HG02973 (cell line): ENCODE data around the gene MRPL48.
"Not testable (repeated sequence)": the region's sequence is repeated elsewhere in the genome, so short reads cannot be mapped to it uniquely, and the experiment has no call there.

ENCODE experiments used
- ATAC-seq: cut with Tn5 transposase; IDR thresholded peaks from one replicate; pipeline ENCODE4 v1.9.1; 2021; ENCODE audit warnings: moderate library complexity; ENCODE audit not compliant: unreplicated experiment

MRPL48 gene

GRCh38 chr11:73838443-73839122 is 50.9 kb downstream of the MRPL48 start:
- no peak for ATAC-seq

GRCh38 chr11:73839123-73839457 is 51.4 kb downstream of the MRPL48 start:
- no peak for ATAC-seq

- ATAC-seq: no peak
These were observed 63.5 kb downstream of the MRPL48 start for GRCh38 chr11:73851046-73851764.

- no peak for ATAC-seq
These were observed 64.4 kb downstream of the MRPL48 start for GRCh38 chr11:73852049-73852448.

GRCh38 chr11:73854680-73855079 is 67.0 kb downstream of the MRPL48 start:
- ATAC-seq: no peak

GRCh38 chr11:73856031-73856567 is 68.4 kb downstream of the MRPL48 start:
- ATAC-seq: no peak

GRCh38 chr11:73859671-73860070 is 72.0 kb downstream of the MRPL48 start:
- ATAC-seq: no peak

GRCh38 chr11:73860202-73860601 is 72.5 kb downstream of the MRPL48 start:
- ATAC-seq: no peak

- no peak for ATAC-seq
These were observed 75.3 kb downstream of the MRPL48 start for GRCh38 chr11:73862986-73863385.

GRCh38 chr11:73866095-73866579 is 78.5 kb downstream of the MRPL48 start:
- no peak for ATAC-seq

- ATAC-seq: no peak
These were observed 78.9 kb downstream of the MRPL48 start for GRCh38 chr11:73866586-73866996.

- no peak for ATAC-seq
These were observed 81.8 kb downstream of the MRPL48 start for GRCh38 chr11:73869332-73869949.

- ATAC-seq: no peak
These were observed 82.6 kb downstream of the MRPL48 start for GRCh38 chr11:73870261-73870660.

GRCh38 chr11:73872749-73873357 is 85.2 kb downstream of the MRPL48 start:
- ATAC-seq: no peak

- ATAC-seq: no peak
These were observed 87.7 kb downstream of the MRPL48 start for GRCh38 chr11:73875380-73875779.

- no peak for ATAC-seq
These were observed 88.2 kb downstream of the MRPL48 start for GRCh38 chr11:73875840-73876239.

- peak; percentile 94 for ATAC-seq
These were observed 89.0 kb downstream of the MRPL48 start, which contains the start of the genes COA4 and PAAF1 for GRCh38 chr11:73876424-73877310. Gene COA4 (minus strand): TSS chr11:73876846. CDS start chr11:73873378, 3,468 bp downstream. Gene PAAF1 (plus strand): TSS chr11:73876999. CDS start chr11:73877022, 23 bp downstream.

GRCh38 chr11:73878771-73879170 is 91.1 kb downstream of the MRPL48 start:
- no peak for ATAC-seq

- not testable (repeated sequence) for ATAC-seq
These were observed 92.8 kb downstream of the MRPL48 start for GRCh38 chr11:73880449-73880848.

GRCh38 chr11:73883856-73884255 is 96.2 kb downstream of the MRPL48 start:
- no peak for ATAC-seq
